GM21717 (cell line): ENCODE results near the gene BAZ2B.
A peak's percentile ranks its signal among the peaks of the same experiment; 100 is the strongest.
"Not testable (repeated sequence)": the region's sequence is repeated elsewhere in the genome, so short reads cannot be mapped to it uniquely, and the experiment has no call there.

Experiments
- ATAC-seq: cut with Tn5 transposase; IDR thresholded peaks from one replicate; pipeline ENCODE4 v1.9.1; 2021; ENCODE audit warnings: mild to moderate bottlenecking, moderate library complexity; ENCODE audit not compliant: unreplicated experiment

The BAZ2B gene

GRCh38 chr2:159538801-159539200, 77.5 kb downstream of the BAZ2B start:
- ATAC-seq = no peak

DNA sequence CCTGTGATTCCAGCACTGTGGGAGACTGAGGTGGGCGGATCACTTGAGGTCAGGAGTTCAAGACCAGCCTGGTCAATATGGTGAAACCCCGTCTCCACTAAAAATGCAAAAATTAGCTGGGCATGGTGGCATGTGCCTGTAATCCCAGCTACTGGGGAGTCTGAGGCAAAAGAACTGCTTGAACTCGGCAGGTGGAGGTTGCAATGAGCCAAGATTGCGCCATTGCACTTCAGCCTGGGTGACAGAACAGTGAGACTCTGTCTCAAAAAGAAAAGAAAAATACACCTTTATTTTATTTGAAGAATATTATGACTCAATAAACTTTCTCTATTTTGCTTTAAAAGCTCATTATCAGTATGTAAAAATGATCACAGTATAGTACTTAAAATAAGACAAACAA, 81.1 kb downstream of the BAZ2B start:
- not testable (repeated sequence) for ATAC-seq

GRCh38 chr2:159531475-159531874, 84.9 kb downstream of the BAZ2B start:
- ATAC-seq = no peak

- ATAC-seq = no peak
Measured at GRCh38 chr2:159526433-159526832, 89.9 kb downstream of the BAZ2B start.

- ATAC-seq = no peak
Measured at GRCh38 chr2:159525012-159525411, 91.3 kb downstream of the BAZ2B start.

DNA sequence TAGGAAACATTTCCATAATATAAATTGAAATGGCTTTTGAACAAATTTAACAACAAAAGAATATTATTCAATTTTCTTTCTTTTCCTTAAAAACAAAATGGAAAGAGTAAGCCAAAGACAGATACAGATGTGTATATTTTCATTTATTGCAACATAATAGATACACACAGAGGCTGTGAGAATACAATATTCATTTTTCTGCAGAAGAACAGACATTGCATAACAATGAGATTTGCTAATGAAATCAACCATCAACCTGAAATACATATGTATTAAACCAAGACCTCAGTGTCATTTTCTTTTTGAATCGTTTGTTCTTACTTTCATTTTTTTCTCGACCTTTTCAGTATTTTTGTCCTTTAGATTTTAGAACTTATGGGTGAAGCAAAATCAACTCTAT, 95.1 kb downstream of the BAZ2B start:
- no peak for ATAC-seq

- ATAC-seq = no peak
Measured at GRCh38 chr2:159518321-159519005, 97.9 kb downstream of the BAZ2B start.

DNA sequence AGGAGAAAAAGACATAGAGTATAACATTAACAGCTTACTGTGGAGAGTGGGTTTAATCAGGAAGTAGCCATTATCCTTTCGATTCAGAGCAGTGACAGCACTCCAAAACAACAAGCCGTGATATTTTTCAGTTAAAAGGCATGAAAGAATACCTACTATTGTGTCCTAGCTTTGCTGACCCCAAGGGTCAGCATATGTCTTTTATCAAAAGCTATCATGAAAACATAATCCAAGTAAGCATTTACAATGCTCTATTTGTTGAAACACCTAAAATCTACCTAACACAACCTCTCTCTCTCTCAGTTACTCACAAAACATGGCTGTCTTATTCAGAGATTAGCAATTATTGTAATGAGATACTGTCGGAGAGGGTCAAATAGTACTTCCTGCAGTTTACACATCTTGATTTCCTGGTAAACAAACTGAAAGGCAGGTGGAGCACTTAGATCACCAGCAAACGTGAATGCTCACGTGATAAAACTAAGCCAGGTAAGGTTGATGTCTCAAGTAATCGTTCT, 100.0 kb downstream of the BAZ2B start:
- ATAC-seq = peak; percentile 90

DNA sequence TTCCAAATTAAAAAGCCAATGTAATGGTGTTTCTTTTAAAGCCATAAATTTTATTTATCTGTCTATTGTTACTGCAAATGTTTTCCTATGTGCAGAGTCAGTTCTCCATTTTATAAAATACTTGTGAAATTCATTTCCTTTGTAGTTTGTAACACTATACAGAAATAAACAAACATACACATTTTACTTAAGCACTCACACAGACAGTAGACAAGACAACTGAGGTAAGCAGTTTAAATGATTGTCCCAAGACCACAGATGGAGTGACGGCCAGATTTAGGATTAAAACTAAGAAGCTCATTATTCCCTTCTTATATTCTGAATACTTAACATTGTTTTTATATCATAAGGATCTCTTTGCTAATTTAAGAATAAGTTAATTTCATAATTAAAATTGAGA, 100.9 kb downstream of the BAZ2B start:
- ATAC-seq = no peak

GRCh38 chr2:159513745-159514144, 102.6 kb downstream of the BAZ2B start:
- ATAC-seq = no peak

DNA sequence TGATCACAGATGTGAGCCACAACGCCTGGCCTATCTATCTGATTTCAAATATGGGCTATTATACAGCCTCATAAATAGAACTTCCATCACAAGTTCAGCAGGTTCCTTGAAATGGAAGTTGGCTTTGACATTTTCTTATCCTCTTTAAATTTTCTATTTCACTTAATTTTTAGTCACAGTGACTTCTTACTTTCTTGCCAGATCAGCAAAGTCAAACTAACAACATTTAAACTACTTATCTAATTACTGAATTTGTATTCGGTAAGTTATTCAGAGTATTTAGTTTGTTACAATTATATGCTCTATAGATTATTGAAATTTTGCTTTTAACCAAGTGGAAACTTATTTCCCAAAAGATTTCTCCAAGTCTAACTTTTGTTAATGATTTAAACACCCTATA, 108.2 kb downstream of the BAZ2B start:
- ATAC-seq = no peak

DNA sequence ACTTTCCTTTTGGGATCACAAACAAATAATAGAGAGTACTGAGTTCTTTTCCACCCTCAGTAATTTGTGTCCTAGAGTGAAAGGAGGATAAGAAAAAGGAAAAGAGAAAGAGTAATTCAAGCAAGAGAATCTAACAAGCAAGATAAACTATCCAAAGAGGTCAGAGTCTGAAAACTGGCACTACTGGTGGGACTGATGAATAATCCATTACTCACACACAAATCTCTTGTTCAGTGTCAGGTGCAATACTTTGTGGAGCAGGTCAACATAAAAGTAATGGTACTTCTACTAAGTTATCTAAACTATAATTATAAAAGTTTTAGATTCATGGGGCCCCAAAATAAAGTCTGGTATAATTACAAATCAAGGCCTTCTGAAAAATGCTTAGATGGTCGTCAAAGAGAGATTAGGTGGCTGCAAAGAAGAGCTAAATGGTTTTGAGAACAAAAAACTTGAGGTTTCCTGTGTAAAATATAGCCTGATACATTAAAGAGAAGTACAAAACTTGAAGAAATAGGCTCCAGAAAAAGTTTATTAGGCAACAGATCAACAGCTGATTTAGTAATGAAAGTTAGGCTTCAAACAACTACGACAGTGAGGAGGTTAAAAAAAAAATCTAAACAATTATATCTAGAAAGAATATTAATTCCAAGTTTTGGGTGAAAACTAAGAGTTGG, 109.4 kb downstream of the BAZ2B start:
- no peak for ATAC-seq

GRCh38 chr2:159506202-159506601, 110.1 kb downstream of the BAZ2B start:
- no peak for ATAC-seq

- no peak for ATAC-seq
Measured at GRCh38 chr2:159505196-159505595, 111.2 kb downstream of the BAZ2B start.

GRCh38 chr2:159501743-159502142, 114.6 kb downstream of the BAZ2B start:
- no peak for ATAC-seq

- ATAC-seq = no peak
Measured at GRCh38 chr2:159497847-159498246, 118.5 kb downstream of the BAZ2B start.

GRCh38 chr2:159497256-159497655, 119.1 kb downstream of the BAZ2B start:
- no peak for ATAC-seq

DNA sequence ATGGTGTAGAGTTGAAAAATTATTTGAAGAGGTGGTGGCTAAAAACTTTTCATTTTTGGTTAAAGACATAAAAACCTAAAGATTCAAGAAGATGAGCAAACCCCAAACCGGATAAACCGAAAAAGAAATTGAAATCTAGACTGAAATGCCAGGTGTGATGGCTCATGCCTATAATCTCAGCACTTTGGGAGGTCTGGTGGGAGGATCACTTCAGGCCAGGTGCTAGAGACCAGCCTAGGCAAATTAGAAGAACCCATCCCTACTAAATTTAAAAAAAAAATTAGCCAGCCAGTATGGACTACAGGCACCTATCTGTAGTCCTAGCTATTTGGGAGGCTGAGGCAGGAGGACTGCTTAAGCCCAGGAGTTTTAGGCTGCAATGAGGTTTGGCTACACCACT, 126.9 kb downstream of the BAZ2B start:
- no peak for ATAC-seq

DNA sequence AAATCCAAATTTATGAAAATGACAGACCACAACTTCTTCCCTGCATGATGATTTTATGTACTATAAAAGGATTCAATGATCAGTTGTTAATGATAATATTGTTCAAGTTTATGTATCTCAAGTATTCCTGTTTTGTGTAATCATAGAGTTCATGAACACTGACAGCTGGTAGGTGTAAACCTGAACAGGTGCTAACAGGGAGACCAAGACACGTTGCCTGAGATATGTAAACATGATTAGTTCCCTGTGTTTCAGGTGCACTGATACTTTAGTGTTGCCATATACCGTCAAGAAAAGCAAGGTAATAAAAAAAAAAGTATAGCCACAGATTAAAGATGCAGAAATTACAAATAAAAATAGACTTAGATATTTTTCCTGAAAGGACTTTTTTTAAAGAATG, 131.8 kb downstream of the BAZ2B start:
- no peak for ATAC-seq

DNA sequence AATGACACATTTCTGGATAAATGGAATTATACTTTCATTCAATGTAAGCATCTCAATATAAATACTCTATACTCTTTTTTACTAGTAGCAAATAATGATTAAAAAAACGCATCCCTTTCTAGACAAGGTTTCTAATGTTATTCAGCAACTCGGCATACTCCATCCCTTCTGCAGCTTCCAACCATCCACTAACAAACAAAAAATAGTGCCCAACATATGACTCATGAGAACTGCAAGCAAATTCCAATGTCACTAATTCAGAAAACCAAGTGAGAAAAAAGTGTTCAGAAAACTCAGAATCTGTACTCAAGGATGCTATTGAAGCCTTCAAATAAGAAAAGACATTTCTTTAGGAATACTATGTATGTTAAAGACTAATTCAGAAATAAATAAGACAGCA, 140.0 kb downstream of the BAZ2B start:
- no peak for ATAC-seq

- ATAC-seq = no peak
Measured at GRCh38 chr2:159475793-159476192, 140.6 kb downstream of the BAZ2B start.

- ATAC-seq = no peak
Measured at GRCh38 chr2:159471340-159471739, 145.0 kb downstream of the BAZ2B start.

DNA sequence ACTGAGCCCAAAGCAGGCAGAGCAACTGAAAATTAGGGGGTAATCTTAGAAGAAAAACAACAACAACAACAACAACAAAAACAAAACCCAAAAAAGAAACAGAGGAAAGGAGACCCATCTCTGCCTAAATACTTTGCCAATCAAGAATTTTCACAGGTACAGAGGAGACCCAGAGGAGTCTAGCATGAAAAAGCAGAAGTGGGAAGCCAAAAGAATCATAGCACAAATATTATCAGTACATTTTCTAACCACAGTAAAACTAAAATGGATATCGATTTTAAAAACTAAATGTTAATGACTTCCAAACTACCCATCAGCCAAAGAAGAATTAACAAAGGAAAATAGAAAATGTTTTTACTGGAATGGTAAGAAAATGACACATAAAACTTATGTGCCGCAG, 148.1 kb downstream of the BAZ2B start:
- no peak for ATAC-seq
